GM23338 (cell line): ENCODE data around the gene AQP7. TPM values are rescaled to one million over a fixed set of nuclear protein-coding genes. Genes with fewer than 3 reads are reported as not detected.

Experiments
- ATAC-seq: fragments of 200-7000 bp; cut with Tn5 transposase; 3 replicates; pipeline ENCODE4 v1.9.1; 2020
- DNase-seq: peaks from one replicate; pipeline ENCODE4 v3.0.0-alpha.2; 2015; ENCODE audit warnings: low spot score
- H2AFZ ChIP-seq: fragments of 200-600 bp; sonication (generic); 2 replicates; pipeline ENCODE4 v1.8.0; 2016; ENCODE audit warnings: antibody characterized with exemption, mild to moderate bottlenecking, moderate library complexity
- H3F3A ChIP-seq: fragments of 200-600 bp; sonication (generic); replicated peaks from 2 replicates; pipeline ENCODE4 v1.8.0; 2017; ENCODE audit warnings: antibody characterized with exemption, mixed run types, low read depth
- H3K27ac ChIP-seq: fragments of 200-600 bp; sonication (generic); 2 replicates; pipeline ENCODE4 v1.6.1; 2016; ENCODE audit warnings: low read depth
- H3K27me3 ChIP-seq: fragments of 200-600 bp; sonication (generic); 2 replicates; pipeline ENCODE4 v1.8.0; 2016; ENCODE audit warnings: mild to moderate bottlenecking, mixed run types, moderate library complexity; ENCODE audit not compliant: insufficient read depth
- H3K36me3 ChIP-seq: fragments of 200-600 bp; sonication (generic); 2 replicates; pipeline ENCODE4 v1.8.0; 2016; ENCODE audit warnings: mild to moderate bottlenecking; ENCODE audit not compliant: insufficient read depth
- H3K4me1 ChIP-seq: fragments of 200-600 bp; sonication (generic); 2 replicates; pipeline ENCODE4 v1.8.0; 2016; ENCODE audit warnings: mild to moderate bottlenecking, moderate library complexity; ENCODE audit not compliant: insufficient read depth
- H3K4me2 ChIP-seq: fragments of 200-600 bp; sonication (generic); 2 replicates; pipeline ENCODE4 v1.7.1; 2017; ENCODE audit warnings: mixed run types
- H3K4me3 ChIP-seq: fragments of 200-600 bp; sonication (generic); 2 replicates; pipeline ENCODE4 v1.6.1; 2016; ENCODE audit warnings: mixed run types
- H3K79me2 ChIP-seq: fragments of 200-600 bp; sonication (generic); replicated peaks from 2 replicates; pipeline ENCODE4 v1.8.0; 2017; ENCODE audit warnings: mild to moderate bottlenecking; ENCODE audit not compliant: insufficient read depth
- H3K9me2 ChIP-seq: fragments of 200-600 bp; sonication (generic); 2 replicates; pipeline ENCODE4 v1.8.0; 2017; ENCODE audit not compliant: insufficient read depth
- H4K20me1 ChIP-seq: fragments of 200-600 bp; sonication (generic); replicated peaks from 2 replicates; pipeline ENCODE4 v1.8.0; 2017; ENCODE audit warnings: mild to moderate bottlenecking; ENCODE audit not compliant: insufficient read depth
- H3K27ac Mint-ChIP-seq: 2 replicates; pipeline ENCODE4 v1.8.0; 2020; ENCODE audit warnings: inconsistent platforms, mild to moderate bottlenecking, moderate library complexity, mixed read lengths
- H3K27me3 Mint-ChIP-seq: 3 replicates; pipeline ENCODE4 v1.8.0; 2022; ENCODE audit warnings: low read depth, mild to moderate bottlenecking, moderate library complexity, mixed read lengths, inconsistent platforms; ENCODE audit not compliant: insufficient read depth, poor library complexity
- H3K36me3 Mint-ChIP-seq: 3 replicates; pipeline ENCODE4 v1.8.0; 2021; ENCODE audit warnings: low read depth, mild to moderate bottlenecking, inconsistent platforms, moderate library complexity, mixed read lengths
- H3K4me1 Mint-ChIP-seq: 3 replicates; pipeline ENCODE4 v1.8.0; 2020; ENCODE audit warnings: mild to moderate bottlenecking, inconsistent platforms, mixed read lengths
- H3K4me3 Mint-ChIP-seq: 3 replicates; pipeline ENCODE4 v1.8.0; 2021; ENCODE audit warnings: moderate library complexity, mild to moderate bottlenecking, inconsistent platforms, mixed read lengths
- H3K9me3 Mint-ChIP-seq: 3 replicates; pipeline ENCODE4 v1.8.0; 2020; ENCODE audit warnings: moderate library complexity, mild to moderate bottlenecking, inconsistent platforms, mixed read lengths
- CREB1 ChIP-seq: fragments of 250-450 bp; sonication (Bioruptor Pico); IDR thresholded peaks from 2 replicates; pipeline ENCODE4 v1.5.0; 2020; ENCODE audit warnings: low read depth, mild to moderate bottlenecking, moderate library complexity
- CTCF ChIP-seq, 2 experiments: fragments of 200-600 bp in 1 of 2; sonication (generic) in 1 of 2; conservative IDR thresholded peaks; 2 replicates each; pipeline versions ENCODE4 v1.5.1 to v1.6.1; 2016 to 2017; ENCODE audit warnings: antibody characterized with exemption in 2 of 2, low read depth in 2 of 2, mild to moderate bottlenecking in 2 of 2, moderate library complexity in 1 of 2
- EZH2 ChIP-seq: fragments of 200-600 bp; sonication (generic); IDR thresholded peaks from one replicate; pipeline ENCODE4 v1.8.0; 2017; ENCODE audit warnings: antibody characterized with exemption, mild to moderate bottlenecking, low read depth; ENCODE audit not compliant: unreplicated experiment
- EZH2phosphoT487 ChIP-seq: fragments of 200-600 bp; sonication (generic); IDR thresholded peaks from one replicate; pipeline ENCODE4 v1.8.1; 2018; ENCODE audit warnings: antibody characterized with exemption; ENCODE audit not compliant: unreplicated experiment
- JUNB ChIP-seq: IDR thresholded peaks from one replicate; pipeline ENCODE4 v1.6.1; 2016; ENCODE audit warnings: antibody characterized with exemption; ENCODE audit not compliant: unreplicated experiment
- NANOG ChIP-seq: IDR thresholded peaks from 2 replicates; pipeline ENCODE4 v1.6.1; 2016; ENCODE audit warnings: antibody characterized with exemption, borderline replicate concordance
- POLR2AphosphoS5 ChIP-seq: IDR thresholded peaks from 2 replicates; pipeline ENCODE4 v1.6.1; 2016; ENCODE audit warnings: antibody characterized with exemption, low read depth
- REST ChIP-seq: IDR thresholded peaks from one replicate; pipeline ENCODE4 v1.6.1; 2018; ENCODE audit warnings: antibody characterized with exemption; ENCODE audit not compliant: unreplicated experiment
- STAT1 ChIP-seq: IDR thresholded peaks from one replicate; pipeline ENCODE4 v1.6.1; 2016; ENCODE audit warnings: antibody characterized with exemption; ENCODE audit not compliant: unreplicated experiment
- ZNF114 ChIP-seq: fragments of 250-450 bp; sonication (Bioruptor Pico); IDR thresholded peaks from 2 replicates; pipeline ENCODE4 v1.5.0; 2020; ENCODE audit warnings: mild to moderate bottlenecking, moderate library complexity
- ZNF331 ChIP-seq: fragments of 250-450 bp; sonication (Bioruptor Pico); IDR thresholded peaks from 2 replicates; pipeline ENCODE4 v1.5.0; 2020; ENCODE audit warnings: low read depth, mild to moderate bottlenecking, moderate library complexity
- polyA plus RNA-seq: library from polyadenylated mRNA; unstranded; fragments of >200 nt; fragmentation: Nextera tagmentation; extraction: Ambion mirVana; gene quantifications from 2 replicates; pipeline ENCODE4 v1.2.1, GENCODE V29; 2016
- total RNA-seq: library from RNA; depleted of rRNA; stranded (reverse); fragments of >200 nt; shearing (Covaris generic); gene quantifications from 2 replicates; pipeline ENCODE4 v1.2.3, GENCODE V29; 2014

The AQP7 gene
- total and polyA plus RNA-seq, 2 experiments from 2014 or later = not detected

GRCh38 chr9:33344145-33344544 is 58.2 kb downstream of the AQP7 start:
- H3K4me3 Mint-ChIP-seq = no peak overlapping the region
- Histone ChIP-seq H3K27me3 (no peaks in the 10 kb centered on the region), H3K27ac (no peak overlapping the region), H3K4me1 (no peaks in the 10 kb centered on the region), H4K20me1 (0 out of 2 replicates have a peak, but pooled peaks cover 2% of the 10 kb centered on the region), H3K4me3 (no peak overlapping the region), H2AFZ (no peak overlapping the region), H3K79me2 (no peaks in the 10 kb centered on the region), H3K36me3 (peaks cover 64% of the 10 kb centered on the region), H3F3A (no peaks in the 10 kb centered on the region), H3K4me2 (no peak overlapping the region), H3K9me2 (no peaks in the 10 kb centered on the region)
- H3K27ac Mint-ChIP-seq = peak overlapping the region; percentile 6; the same call in 1 of the 2 replicates
- ATAC-seq (no peak), DNase-seq (no peak)
- no peak for TF ChIP-seq STAT1
- TF ChIP-seq ZNF331 = no peak
- TF ChIP-seq JUNB = no peak
- H3K27me3 Mint-ChIP-seq = peaks cover 2% of the 10 kb centered on the region
- H3K9me3 Mint-ChIP-seq = peaks cover 20% of the 10 kb centered on the region
- H3K36me3 Mint-ChIP-seq = peaks cover 88% of the 10 kb centered on the region
- peaks cover 4% of the 10 kb centered on the region for H3K4me1 Mint-ChIP-seq

- Histone ChIP-seq H3K27me3 (no peaks in the 10 kb centered on the region), H3K4me3 (no peak overlapping the region), H3K79me2 (no peaks in the 10 kb centered on the region), H3K4me1 (no peaks in the 10 kb centered on the region), H3F3A (no peaks in the 10 kb centered on the region), H3K9me2 (no peaks in the 10 kb centered on the region), H3K4me2 (no peak overlapping the region), H3K27ac (no peak overlapping the region), H4K20me1 (no peaks in the 10 kb centered on the region), H2AFZ (no peak overlapping the region), H3K36me3 (peaks cover 71% of the 10 kb centered on the region)
- H3K27me3 Mint-ChIP-seq = peaks cover 2% of the 10 kb centered on the region
- H3K4me3 Mint-ChIP-seq = no peak overlapping the region
- H3K9me3 Mint-ChIP-seq = peaks cover 36% of the 10 kb centered on the region
- peaks cover 87% of the 10 kb centered on the region for H3K36me3 Mint-ChIP-seq
- no peak for DNase-seq
- H3K27ac Mint-ChIP-seq = no peak overlapping the region
- H3K4me1 Mint-ChIP-seq = no peaks in the 10 kb centered on the region
- no peak for ATAC-seq
- TF ChIP-seq POLR2AphosphoS5 = no peak
- TF ChIP-seq ZNF114 (CRISPR knock-in tag) = no peak
- TF ChIP-seq ZNF331 = no peak
- no peak for TF ChIP-seq EZH2phosphoT487
- TF ChIP-seq CREB1 = no peak
- no peak for TF ChIP-seq NANOG
- no peak for TF ChIP-seq CTCF (conservative IDR thresholded peaks at IDR 0.05; ENCODE audit: low read depth in 2 of 2)
Observed at GRCh38 chr9:33341182-33341581, 61.2 kb downstream of the AQP7 start.

- Histone ChIP-seq H3K4me1 (no peaks in the 10 kb centered on the region), H3K27me3 (no peaks in the 10 kb centered on the region), H3F3A (no peaks in the 10 kb centered on the region), H3K4me3 (no peak overlapping the region), H3K4me2 (no peak overlapping the region), H3K9me2 (no peaks in the 10 kb centered on the region), H3K79me2 (no peaks in the 10 kb centered on the region), H2AFZ (no peak overlapping the region), H3K36me3 (peaks cover 62% of the 10 kb centered on the region), H3K27ac (no peak overlapping the region), H4K20me1 (no peaks in the 10 kb centered on the region)
- Mint-ChIP-seq H3K4me1 (no peaks in the 10 kb centered on the region), H3K9me3 (peaks cover 36% of the 10 kb centered on the region), H3K27ac (no peak overlapping the region), H3K36me3 (peaks cover 86% of the 10 kb centered on the region), H3K4me3 (no peak overlapping the region), H3K27me3 (peaks cover 2% of the 10 kb centered on the region)
- DNase-seq = peak; percentile 8
- ATAC-seq = no peak
- no peak for TF ChIP-seq EZH2
- TF ChIP-seq CTCF (conservative IDR thresholded peaks at IDR 0.05; ENCODE audit: low read depth in 2 of 2) = no peak
- TF ChIP-seq NANOG = no peak
- no peak for TF ChIP-seq REST
- no peak for TF ChIP-seq EZH2phosphoT487
Observed at GRCh38 chr9:33340186-33340585, 62.2 kb downstream of the AQP7 start.
